ENCODE data around the gene ADARB2.

Gene ADARB2

GRCh38 chr10:1175956-1176565, 561.3 kb downstream of the ADARB2 start:
- TF ChIP-seq CEBPB (IDR thresholded peaks at IDR 0.05) (no peak), TAF1 (IDR thresholded peaks at IDR 0.05; ENCODE audit: low read depth) (no peak), NFIC (IDR thresholded peaks at IDR 0.05) (no peak), EP300 (IDR thresholded peaks at IDR 0.05; ENCODE audit: borderline replicate concordance) (no peak), REST (IDR thresholded peaks at IDR 0.05; ENCODE audit: low read depth) (no peak), RAD21 (IDR thresholded peaks at IDR 0.05; ENCODE audit: low read depth) (no peak), USF1 (IDR thresholded peaks at IDR 0.05) (no peak), YY1 (IDR thresholded peaks at IDR 0.05; ENCODE audit: low read depth) (no peak), FOXM1 (IDR thresholded peaks at IDR 0.05; ENCODE audit: borderline replicate concordance, low read depth) (no peak), CREB1 (IDR thresholded peaks at IDR 0.05; ENCODE audit: low read depth) (no peak), TEAD4 (IDR thresholded peaks at IDR 0.05) (no peak), EGR1 (IDR thresholded peaks at IDR 0.05) (no peak), ZBTB7A (IDR thresholded peaks at IDR 0.05; ENCODE audit: low read depth) (no peak), TCF12 (IDR thresholded peaks at IDR 0.05; ENCODE audit: low read depth) (no peak), MAX (IDR thresholded peaks at IDR 0.05) (no peak)

GRCh38 chr10:1174022-1174421, 563.3 kb downstream of the ADARB2 start:
- TF ChIP-seq EP300 (IDR thresholded peaks at IDR 0.05; ENCODE audit: borderline replicate concordance) (no peak), TEAD4 (IDR thresholded peaks at IDR 0.05) (no peak), FOXM1 (IDR thresholded peaks at IDR 0.05; ENCODE audit: borderline replicate concordance, low read depth) (no peak), YY1 (IDR thresholded peaks at IDR 0.05; ENCODE audit: low read depth) (no peak)

- TF ChIP-seq YY1 (IDR thresholded peaks at IDR 0.05; ENCODE audit: low read depth) (no peak), TCF12 (IDR thresholded peaks at IDR 0.05; ENCODE audit: low read depth) (no peak), TEAD4 (IDR thresholded peaks at IDR 0.05) (no peak), MAX (IDR thresholded peaks at IDR 0.05) (no peak), RAD21 (IDR thresholded peaks at IDR 0.05; ENCODE audit: low read depth) (no peak), USF1 (IDR thresholded peaks at IDR 0.05) (no peak), NFIC (IDR thresholded peaks at IDR 0.05) (no peak), ZBTB7A (IDR thresholded peaks at IDR 0.05; ENCODE audit: low read depth) (no peak), EP300 (IDR thresholded peaks at IDR 0.05; ENCODE audit: borderline replicate concordance) (no peak), EGR1 (IDR thresholded peaks at IDR 0.05) (no peak), TAF1 (IDR thresholded peaks at IDR 0.05; ENCODE audit: low read depth) (no peak), CEBPB (IDR thresholded peaks at IDR 0.05) (no peak), FOXM1 (IDR thresholded peaks at IDR 0.05; ENCODE audit: borderline replicate concordance, low read depth) (no peak), CREB1 (IDR thresholded peaks at IDR 0.05; ENCODE audit: low read depth) (no peak), REST (IDR thresholded peaks at IDR 0.05; ENCODE audit: low read depth) (no peak)
Observed at GRCh38 chr10:1173091-1173490, 564.2 kb downstream of the ADARB2 start.

GRCh38 chr10:1172256-1172984, 564.9 kb downstream of the ADARB2 start:
- TF ChIP-seq EGR1 (IDR thresholded peaks at IDR 0.05): no peak
- no peak for TF ChIP-seq YY1 (IDR thresholded peaks at IDR 0.05; ENCODE audit: low read depth)
- TF ChIP-seq MAX (IDR thresholded peaks at IDR 0.05): no peak
- TF ChIP-seq RAD21 (IDR thresholded peaks at IDR 0.05; ENCODE audit: low read depth): no peak
- no peak for TF ChIP-seq ZBTB7A (IDR thresholded peaks at IDR 0.05; ENCODE audit: low read depth)
- no peak for TF ChIP-seq TAF1 (IDR thresholded peaks at IDR 0.05; ENCODE audit: low read depth)

- TF ChIP-seq EGR1 (IDR thresholded peaks at IDR 0.05): no peak
- no peak for TF ChIP-seq FOXM1 (IDR thresholded peaks at IDR 0.05; ENCODE audit: borderline replicate concordance, low read depth)
- no peak for TF ChIP-seq ZBTB7A (IDR thresholded peaks at IDR 0.05; ENCODE audit: low read depth)
- no peak for TF ChIP-seq REST (IDR thresholded peaks at IDR 0.05; ENCODE audit: low read depth)
- TF ChIP-seq YY1 (IDR thresholded peaks at IDR 0.05; ENCODE audit: low read depth): no peak
- no peak for TF ChIP-seq RAD21 (IDR thresholded peaks at IDR 0.05; ENCODE audit: low read depth)
- TF ChIP-seq EP300 (IDR thresholded peaks at IDR 0.05; ENCODE audit: borderline replicate concordance): no peak
- TF ChIP-seq USF1 (IDR thresholded peaks at IDR 0.05): no peak
Observed at GRCh38 chr10:1171586-1171985, 565.7 kb downstream of the ADARB2 start.

All from Ishikawa (cell line).